Measurements from ENCODE around the gene MEGF11.

GRCh38 chr15:65926899-65927298 is 326.7 kb downstream of the MEGF11 start:
- no peak for TF ChIP-seq CTCF (conservative IDR thresholded peaks at IDR 0.05 in 1 of 2, IDR thresholded peaks at IDR 0.05 in 1 of 2; ENCODE audit: low read depth in 1 of 2, low read length in 2 of 2)
- no peak for TF ChIP-seq EZH2 (IDR thresholded peaks at IDR 0.05; ENCODE audit: low read length, missing control alignments)
